GM19351 (cell line): ENCODE results near the gene MYL6B.
A peak's percentile ranks its signal among the peaks of the same experiment; 100 is the strongest.
"Not testable (repeated sequence)": the region's sequence is repeated elsewhere in the genome, so short reads cannot be mapped to it uniquely, and the experiment has no call there.

Source experiments
- ATAC-seq: cut with Tn5 transposase; IDR thresholded peaks from one replicate; pipeline ENCODE4 v1.9.1; 2021; ENCODE audit warnings: mild to moderate bottlenecking, moderate library complexity; ENCODE audit not compliant: unreplicated experiment

MYL6B gene

DNA sequence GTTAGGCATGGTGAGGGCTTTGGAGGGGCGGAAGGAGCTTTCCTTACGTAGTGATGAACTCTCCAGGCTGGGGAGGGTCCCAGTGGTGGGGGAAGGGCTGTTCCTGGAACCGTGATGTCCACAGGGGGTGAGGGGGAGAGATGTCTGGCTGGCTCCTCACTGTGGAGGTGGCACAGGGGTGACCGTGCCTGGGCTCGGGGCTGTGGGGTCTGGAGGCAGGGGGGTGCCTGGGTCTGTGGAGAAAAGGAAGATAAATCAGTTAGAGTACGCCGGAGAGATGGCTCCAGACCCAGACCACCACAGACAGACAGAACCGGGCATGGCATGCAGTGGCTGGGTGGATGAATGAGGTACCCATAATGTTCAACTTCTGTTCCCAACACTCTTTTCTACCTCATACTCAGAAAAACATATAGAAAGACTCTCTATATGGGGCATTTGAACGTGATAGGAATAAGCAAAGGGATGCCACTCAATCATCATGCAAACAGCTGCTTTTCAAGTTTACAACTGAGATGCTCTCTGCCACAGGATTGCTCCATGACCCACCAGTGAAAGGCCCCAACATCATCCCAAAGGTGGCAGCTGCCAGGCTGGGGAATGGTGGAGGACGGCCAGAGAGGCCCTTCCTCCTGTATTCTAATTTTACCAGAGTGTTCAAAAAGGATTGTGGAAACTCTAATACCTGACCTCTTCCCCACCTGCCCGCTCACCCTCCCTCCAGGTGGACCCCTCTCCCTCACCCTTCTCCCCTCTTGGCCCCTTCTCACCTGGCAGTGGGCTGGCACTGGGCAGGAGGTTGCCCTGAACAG, 11.4 kb downstream of the MYL6B start:
- no peak for ATAC-seq

DNA sequence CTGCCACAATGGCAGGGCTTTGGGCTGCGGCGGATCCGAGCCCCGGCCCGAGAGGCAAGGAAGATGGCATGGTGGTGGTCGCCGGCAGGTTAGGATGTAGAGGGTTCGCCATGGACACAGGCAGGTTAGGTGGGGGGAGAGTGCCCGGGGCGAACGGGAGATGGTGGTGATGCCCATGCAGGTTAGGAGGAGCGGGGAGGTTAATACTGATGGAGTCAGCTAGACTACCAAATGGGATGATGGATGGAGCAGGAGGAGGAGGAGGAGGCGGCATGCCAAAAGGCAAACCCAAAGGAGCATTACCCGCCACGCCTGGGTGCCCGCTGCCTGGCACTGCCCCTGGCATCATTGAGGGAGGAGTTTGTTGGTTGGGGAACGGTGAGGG, 11.9 kb downstream of the MYL6B start:
- no peak for ATAC-seq

- no peak for ATAC-seq
Measured at GRCh38 chr12:56165369-56165768, 13.0 kb downstream of the MYL6B start.

GRCh38 chr12:56169229-56169759, 16.9 kb downstream of the MYL6B start:
- ATAC-seq: no peak

- ATAC-seq: no peak
Measured at GRCh38 chr12:56172839-56173238, 20.5 kb downstream of the MYL6B start.

- ATAC-seq: no peak
Measured at GRCh38 chr12:56178347-56178746, 26.0 kb downstream of the MYL6B start.

- no peak for ATAC-seq
Measured at GRCh38 chr12:56186957-56187356, 34.6 kb downstream of the MYL6B start.

GRCh38 chr12:56188131-56188777, 35.9 kb downstream of the MYL6B start:
- no peak for ATAC-seq

DNA sequence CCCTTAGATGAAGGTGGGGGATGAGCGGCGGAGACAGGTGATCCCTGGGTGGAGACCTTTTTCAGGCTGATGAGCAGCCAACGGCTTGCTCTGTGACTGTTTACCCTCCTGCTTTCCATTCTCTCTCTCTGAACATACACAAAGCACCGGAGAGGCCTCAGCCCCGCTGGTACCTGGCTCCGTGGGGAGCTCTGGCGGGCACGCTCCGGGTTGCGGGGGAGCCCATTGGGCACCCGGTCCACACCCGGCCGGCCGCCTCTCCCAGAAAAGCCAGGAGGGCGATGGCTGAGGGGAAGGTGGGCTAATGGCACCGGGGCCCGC, 36.4 kb downstream of the MYL6B start:
- peak; percentile 9 for ATAC-seq

DNA sequence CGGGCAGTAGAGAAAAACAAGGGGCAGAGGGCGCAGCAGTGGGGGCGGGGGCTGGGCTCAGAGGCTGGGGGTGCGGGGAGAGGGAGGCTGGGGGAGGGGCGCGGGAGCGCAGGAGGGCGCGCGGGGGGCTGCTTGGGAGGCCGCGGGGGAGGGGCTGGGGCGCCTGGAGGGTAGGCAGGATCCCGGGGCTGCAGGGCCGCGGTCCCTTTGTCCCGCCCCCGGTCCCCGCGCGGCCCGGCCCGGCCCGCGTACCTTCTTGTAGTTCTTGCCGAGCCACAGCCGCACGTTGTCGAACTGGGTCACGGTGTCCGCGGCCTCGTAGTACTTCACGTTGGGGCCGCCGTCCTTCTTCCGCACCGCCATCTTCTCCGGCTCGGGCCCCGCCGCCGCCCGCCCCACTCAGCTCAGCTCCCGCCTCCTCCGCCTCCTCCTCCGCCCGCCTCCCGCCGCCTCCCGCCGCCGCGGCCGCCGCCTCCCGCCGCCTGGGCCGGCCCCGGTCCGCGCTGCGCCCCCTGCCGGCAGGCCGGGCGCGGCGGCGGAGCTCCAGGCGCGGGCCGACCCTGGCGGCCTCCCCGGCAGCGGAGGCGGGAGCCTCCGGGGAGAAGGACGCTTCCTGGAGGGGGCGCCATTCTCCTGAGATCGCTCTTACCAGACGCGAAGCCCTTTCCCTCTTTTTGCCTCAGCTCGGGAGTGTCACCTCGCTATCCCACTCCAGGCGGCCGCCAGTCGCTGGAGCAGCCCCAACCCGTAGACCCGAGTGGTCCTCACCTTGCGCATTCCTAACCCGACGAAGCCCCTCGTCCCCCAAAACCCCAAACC, 36.9 kb downstream of the MYL6B start, which contains the start of gene SMARCC2:
Gene SMARCC2, minus strand, starts transcription at position 385 of the 819 bp plus-strand sequence. Its CDS starts 22 bp downstream, at position 363.
- ATAC-seq: peak; percentile 75

DNA sequence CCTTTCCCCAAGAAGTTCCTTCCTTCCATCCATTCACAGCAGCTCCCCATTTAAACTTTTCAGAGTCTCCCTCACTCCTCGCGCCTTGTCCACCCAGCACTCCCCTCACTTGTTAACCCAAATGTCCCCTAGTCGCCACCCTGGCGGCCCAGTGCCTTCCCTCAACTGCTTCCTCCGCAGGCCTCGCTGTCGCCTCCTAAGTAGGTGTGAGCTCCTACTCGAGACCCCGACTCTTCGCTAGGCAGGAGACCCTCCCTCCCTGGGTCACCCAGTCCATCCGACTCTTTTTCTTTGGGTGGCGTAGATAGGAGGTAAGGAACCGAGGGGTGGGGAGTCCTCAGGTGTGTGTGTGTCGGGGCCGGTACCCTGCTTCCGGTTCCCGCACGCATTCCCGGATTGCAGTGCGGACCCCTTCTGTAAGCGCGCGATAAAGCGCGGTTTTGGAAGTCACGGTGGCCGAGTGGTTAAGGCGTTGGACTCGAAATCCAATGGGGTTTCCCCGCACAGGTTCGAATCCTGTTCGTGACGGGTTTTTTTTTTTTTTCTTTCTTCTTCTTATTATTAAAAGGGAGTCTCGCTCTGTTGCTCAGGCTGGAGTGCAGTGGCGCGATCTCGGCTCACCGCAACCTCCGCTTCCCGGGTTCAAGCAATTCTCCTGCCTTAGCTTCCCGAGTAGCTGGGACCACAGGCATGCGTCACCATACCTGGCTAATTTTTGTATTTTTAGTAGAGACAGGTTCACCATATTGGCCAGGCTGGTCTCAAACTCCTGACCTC, 37.7 kb downstream of the MYL6B start:
- peak; percentile 30 for ATAC-seq

DNA sequence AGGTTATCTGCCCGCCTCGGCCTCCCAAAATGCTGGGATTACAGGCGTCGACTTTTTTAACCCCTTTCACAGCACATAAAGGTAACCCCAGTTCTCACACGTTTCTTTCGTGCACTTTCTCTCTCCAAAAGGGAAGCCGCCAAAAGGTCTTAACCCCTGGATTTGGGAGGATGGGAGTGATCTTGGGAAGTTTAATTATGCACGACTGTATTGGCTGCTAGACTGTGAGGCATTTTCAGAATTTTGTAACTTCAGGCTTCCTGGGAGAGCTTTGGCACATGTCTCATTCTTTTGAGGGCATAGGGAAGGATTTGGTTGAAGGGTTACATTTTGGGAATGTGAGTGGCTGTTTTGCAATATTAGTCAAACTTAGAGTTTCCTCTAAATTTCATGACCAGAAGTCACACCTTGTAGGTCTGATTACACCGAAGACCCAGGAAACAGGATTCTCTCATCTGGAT, 38.3 kb downstream of the MYL6B start:
- no peak for ATAC-seq

DNA sequence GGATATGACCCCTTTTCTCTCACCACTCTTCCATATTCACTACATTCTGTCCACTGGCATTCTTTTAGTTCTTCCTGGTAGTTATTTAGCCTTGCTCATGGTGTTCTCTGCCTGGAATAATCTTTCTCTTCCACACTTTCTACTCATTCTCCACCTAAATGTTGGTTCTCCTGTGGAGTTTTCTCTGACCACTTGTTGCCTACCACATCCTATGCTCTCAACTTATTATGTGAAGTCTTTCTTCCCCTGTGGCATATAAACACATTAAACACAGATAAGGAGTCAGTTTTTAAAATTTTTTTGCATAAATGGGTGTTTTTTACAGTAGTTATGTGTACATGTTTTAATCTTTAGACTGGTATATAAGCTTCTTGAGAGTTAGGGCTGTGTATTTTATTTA, 40.2 kb downstream of the MYL6B start:
- ATAC-seq: no peak

- no peak for ATAC-seq
Measured at GRCh38 chr12:56193025-56193578, 40.7 kb downstream of the MYL6B start.

GRCh38 chr12:56196818-56197550, 44.6 kb downstream of the MYL6B start:
- ATAC-seq: not testable (repeated sequence)

DNA sequence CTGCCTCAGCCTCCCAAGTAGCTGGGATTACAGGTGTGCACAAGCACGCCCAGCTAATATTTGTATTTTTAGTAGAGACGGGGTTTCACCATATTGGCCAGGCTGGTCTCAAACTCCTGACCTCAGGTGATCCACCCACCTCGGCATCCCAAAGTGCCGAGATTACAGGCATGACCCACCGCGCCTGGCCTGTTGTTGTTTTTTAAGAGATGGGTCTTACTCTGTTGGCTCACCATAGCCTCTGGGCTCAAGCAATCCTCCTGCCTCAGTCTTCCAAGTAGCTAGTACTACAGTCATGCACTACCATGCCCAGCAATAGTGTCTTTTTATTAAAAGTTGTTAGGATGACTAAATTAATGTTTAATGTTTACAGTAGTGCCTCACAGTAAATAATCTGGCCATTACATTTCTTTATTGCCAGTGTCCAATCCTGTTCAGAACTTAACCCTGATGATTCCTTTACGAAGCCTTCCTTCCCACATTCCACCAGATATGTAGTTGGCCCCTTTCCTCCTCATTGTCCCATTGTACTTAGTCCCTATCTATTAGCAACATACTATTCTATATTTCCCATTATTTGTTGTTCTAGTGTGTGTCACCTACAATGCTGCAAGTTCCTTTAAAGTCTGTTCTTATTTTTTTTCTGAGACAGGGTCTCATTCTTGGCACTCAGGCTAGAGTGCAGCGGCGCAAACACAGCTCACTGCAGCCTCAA, 45.7 kb downstream of the MYL6B start:
- no peak for ATAC-seq

DNA sequence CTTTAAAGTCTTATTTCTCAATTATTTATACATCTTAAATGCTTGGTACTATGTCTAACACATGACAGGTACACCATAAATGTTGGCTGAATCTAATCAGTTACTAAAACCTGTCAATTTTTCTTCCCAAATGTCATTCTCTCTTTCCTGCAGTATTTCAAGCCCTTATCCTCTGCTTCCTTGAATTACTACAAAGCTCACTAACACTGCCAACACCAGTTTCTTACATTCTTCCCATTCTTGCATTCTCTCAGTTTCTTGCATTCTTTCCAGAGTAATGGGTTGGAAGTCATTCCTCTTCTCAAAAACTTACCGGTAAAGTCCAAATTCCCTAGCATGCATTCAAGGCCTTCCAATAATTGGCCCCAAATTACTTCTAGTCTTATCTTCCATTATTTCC, 46.4 kb downstream of the MYL6B start:
- ATAC-seq: no peak

GRCh38 chr12:56202366-56202765, 50.0 kb downstream of the MYL6B start:
- no peak for ATAC-seq

- no peak for ATAC-seq
Measured at GRCh38 chr12:56202838-56203237, 50.5 kb downstream of the MYL6B start.
